Measurements from ENCODE around the gene CDH7.

DNA sequence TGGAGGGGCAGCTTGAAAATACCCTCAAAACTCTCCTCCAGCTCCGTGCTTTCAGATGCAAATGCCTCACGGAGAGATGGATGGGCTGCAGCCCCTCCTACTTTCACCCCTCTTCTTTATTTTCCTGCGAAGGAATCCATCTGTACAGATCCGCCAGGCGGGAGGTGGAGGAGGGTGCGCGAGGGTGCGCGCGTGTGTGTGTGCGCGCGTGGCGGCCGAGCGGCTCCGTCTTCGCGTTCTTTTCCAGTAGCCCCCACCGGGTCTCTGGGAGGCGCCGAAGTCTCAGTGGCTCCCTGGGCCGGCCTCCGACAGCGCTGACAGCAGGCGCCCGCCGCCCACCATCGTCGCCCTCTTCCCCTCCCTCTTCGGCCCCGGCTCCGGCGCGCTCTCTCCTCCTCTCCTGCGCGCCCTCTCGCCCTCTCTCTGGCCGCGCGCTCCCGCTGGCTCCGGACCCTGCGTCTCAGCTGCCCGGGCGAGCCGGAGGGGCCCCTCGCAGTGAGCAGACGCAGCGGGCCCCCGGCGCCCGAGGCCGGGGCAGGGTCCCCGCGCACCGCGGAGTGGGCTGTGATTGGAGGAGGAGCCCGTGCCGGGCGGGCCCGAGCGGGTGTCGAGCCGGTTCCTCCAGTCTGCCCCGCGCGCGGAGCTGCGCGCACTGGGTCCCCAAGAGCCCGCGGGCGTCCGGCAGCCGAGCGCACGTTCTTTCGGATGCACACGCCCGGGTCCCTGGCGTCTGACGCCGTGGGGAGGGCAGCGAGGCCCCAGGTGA lies at the start of gene CDH7:
- no peak for TF ChIP-seq CTCF (conservative IDR thresholded peaks at IDR 0.05)
- no peak for TF ChIP-seq ZFX (IDR thresholded peaks at IDR 0.05)

All from C4-2B (cell line).